ENCODE data around the gene CD207.
A peak's percentile ranks its signal among the peaks of the same experiment; 100 is the strongest.

CD207 gene

GRCh38 chr2:70790136-70790828, 45.3 kb downstream of the CD207 start, which contains the start of gene FIGLA:
FIGLA (minus strand) TSS chr2:70790643; CDS start chr2:70790638, 5 bp downstream.
- no peak for DNase-seq

- peak; percentile 68 for DNase-seq
Observed at GRCh38 chr2:70789304-70790135, 46.1 kb downstream of the CD207 start.

DNA sequence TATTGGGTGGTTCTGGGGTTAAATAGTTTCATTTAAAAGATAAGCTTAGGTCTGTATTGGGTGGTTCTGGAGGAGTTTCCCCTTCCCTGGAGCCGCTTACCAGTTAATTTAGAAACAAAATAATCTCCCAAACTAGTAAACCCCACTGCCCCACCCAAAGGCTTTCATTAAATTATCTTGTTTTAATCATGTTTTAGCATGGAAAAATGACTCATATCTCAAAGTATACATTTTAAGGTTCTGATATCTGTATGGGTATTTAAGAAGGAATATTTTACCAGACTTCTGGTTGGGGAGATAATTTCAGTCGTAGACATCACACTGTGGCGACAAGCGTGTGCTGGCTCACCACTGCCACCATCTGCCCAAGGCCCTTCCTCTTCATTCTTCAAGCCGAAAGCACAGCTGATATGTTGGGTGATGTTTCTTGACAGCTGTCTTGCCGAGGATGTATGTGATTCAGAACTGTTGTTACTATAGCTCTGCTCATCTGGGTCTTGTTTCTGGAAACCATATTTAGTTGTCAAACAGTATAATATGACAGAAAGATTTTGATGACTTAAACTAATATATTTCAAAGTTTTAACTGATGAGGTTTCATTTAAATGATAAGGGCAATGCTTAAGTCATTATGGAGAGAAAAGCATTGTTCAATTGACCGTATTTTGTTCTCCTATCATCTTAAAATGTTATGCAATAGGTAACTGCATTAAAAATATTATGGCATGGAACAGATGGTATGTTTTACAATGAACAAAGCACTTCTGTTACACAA, 50.3 kb downstream of the CD207 start:
- DNase-seq: no peak

- no peak for DNase-seq
Observed at GRCh38 chr2:70784320-70784719, 51.3 kb downstream of the CD207 start.

Data from NCI-H2107 (cell line).